Endothelial cell of umbilical vein (primary cell): ENCODE data around the gene KIF1B. TPM values are rescaled to one million over a fixed set of nuclear protein-coding genes. Genes with fewer than 3 reads are reported as not detected.

ENCODE experiments used
- BruUV-seq: library from RNA; stranded (reverse); fragments of 400-500 nt; replicated peaks from 2 replicates; lab custom pipeline; 2021; lab: Mats Ljungman, UMichigan
- CTCF ChIA-PET: fragments of 300-600, 350-600 bp; sonication (Branson Sonifier 250); formaldehyde crosslinking; loops from one replicate; lab custom pipeline; 2021; ENCODE audit warnings: antibody characterized with exemption, inconsistent platforms; lab: Charles Lee
- POLR2A ChIA-PET: fragments of 300-600, 350-600 bp; sonication (Branson Sonifier 250); formaldehyde crosslinking; loops from one replicate; lab custom pipeline; 2021; ENCODE audit warnings: antibody characterized with exemption, inconsistent platforms; lab: Charles Lee
- DNase-seq: peaks from one replicate; pipeline ENCODE4 v3.0.0-alpha.2; 2011; ENCODE audit warnings: low read depth, low spot score
- FAIRE-seq: peaks from 2 replicates; lab custom pipeline; 2011; peaks lifted over from hg19 to GRCh38; lab: Jason Lieb, UNC
- H2AFZ ChIP-seq: 2 replicates; pipeline ENCODE4 v1.6.0; 2012; ENCODE audit warnings: low read depth, low read length, control low read depth, inconsistent platforms
- H3K27ac ChIP-seq: 2 replicates; pipeline ENCODE4 v1.5.1; 2011; ENCODE audit warnings: low read depth, mild to moderate bottlenecking, control low read depth, low read length, moderate library complexity; ENCODE audit not compliant: insufficient read depth
- H3K27me3 ChIP-seq, 2 experiments: 2 replicates each; pipeline versions ENCODE4 v1.6.0 to v1.6.1; 2011; ENCODE audit warnings: low read length in 2 of 2, mixed read lengths in 1 of 2; ENCODE audit not compliant: control insufficient read depth in 2 of 2, insufficient read depth in 2 of 2
- H3K36me3 ChIP-seq, 2 experiments: 2 replicates in 1 of 2; 3 replicates in 1 of 2; pipeline ENCODE4 v1.5.1; 2011; ENCODE audit warnings: low read length in 2 of 2, mild to moderate bottlenecking in 1 of 2, moderate library complexity in 1 of 2; ENCODE audit not compliant: control insufficient read depth in 2 of 2, insufficient read depth in 2 of 2; ENCODE audit errors: extremely low read depth in 1 of 2
- H3K4me1 ChIP-seq: 3 replicates; pipeline ENCODE4 v1.5.1; 2011; ENCODE audit warnings: mild to moderate bottlenecking, low read length; ENCODE audit not compliant: control insufficient read depth, insufficient read depth; ENCODE audit errors: extremely low read depth
- H3K4me2 ChIP-seq: 2 replicates; pipeline ENCODE4 v1.6.1; 2011; ENCODE audit warnings: low read length, control low read depth, mixed read lengths; ENCODE audit not compliant: insufficient read depth
- H3K4me3 ChIP-seq, 3 experiments: fragments of 200-600 bp in 1 of 3; sonication (generic), shearing (Covaris generic) in 1 of 3; replicated peaks in 1 of 3; 2 replicates each; pipeline ENCODE4 v1.5.1; 2011 to 2016; ENCODE audit warnings: control low read depth in 3 of 3, low read length in 3 of 3, mild to moderate bottlenecking in 2 of 3, inconsistent platforms in 1 of 3, low read depth in 1 of 3, moderate library complexity in 1 of 3; ENCODE audit not compliant: insufficient read depth in 1 of 3
- H3K79me2 ChIP-seq: 2 replicates; pipeline ENCODE4 v1.6.0; 2012; ENCODE audit warnings: low read length, inconsistent platforms; ENCODE audit not compliant: control insufficient read depth, insufficient read depth
- H3K9ac ChIP-seq: replicated peaks from 2 replicates; pipeline ENCODE3; 2011; ENCODE audit warnings: low read length, control low read depth; ENCODE audit not compliant: insufficient read depth; ENCODE audit errors: extremely low read depth
- H3K9me1 ChIP-seq: replicated peaks from 3 replicates; pipeline ENCODE4 v1.6.0; 2011; ENCODE audit warnings: mild to moderate bottlenecking, low read length; ENCODE audit not compliant: control insufficient read depth, insufficient read depth; ENCODE audit errors: extremely low read depth
- H3K9me3 ChIP-seq: replicated peaks from 2 replicates; pipeline ENCODE4 v1.5.1; 2012; ENCODE audit warnings: low read length, inconsistent platforms; ENCODE audit not compliant: control insufficient read depth, insufficient read depth
- H4K20me1 ChIP-seq: replicated peaks from 2 replicates; pipeline ENCODE3; 2011; ENCODE audit warnings: mild to moderate bottlenecking, low read length; ENCODE audit not compliant: control insufficient read depth, insufficient read depth; ENCODE audit errors: extremely low read depth
- EZH2 ChIP-seq: IDR thresholded peaks from 2 replicates; pipeline ENCODE4 v1.6.1; 2012; ENCODE audit warnings: borderline replicate concordance, low read depth, mild to moderate bottlenecking, moderate library complexity, low read length, inconsistent platforms; ENCODE audit not compliant: severe bottlenecking
- POLR2A ChIP-seq: IDR thresholded peaks from 2 replicates; pipeline ENCODE4 v1.6.1; 2012; ENCODE audit warnings: low read depth, mild to moderate bottlenecking, control low read depth, low read length
- dilution Hi-C: fragments of 300-500 bp; cut with MboI; formaldehyde crosslinking; loops from one replicate; pipeline ENCODE4 v1.15.0; 2019; ENCODE audit warnings: low sequenced_read_pairs; ENCODE audit not compliant: extremely low pct_ligation_motif_present
- intact Hi-C: fragments of 100-400 bp; cut with micrococcal nuclease; formaldehyde crosslinking; loops from one replicate; pipeline ENCODE4 v1.10.0; 2022
- polyA plus RNA-seq, 4 experiments: library from polyadenylated mRNA; depleted of rRNA in 3 of 4; stranded (reverse) in 3 of 4; unstranded in 1 of 4; fragments of >200 nt; gene quantifications; 2 replicates each; pipeline versions ENCODE4 v1.2.1 to v1.2.3, GENCODE V29; 2011 to 2012; ENCODE audit warnings: missing spikeins in 1 of 4
- total RNA-seq: library from RNA; stranded (reverse); gene quantifications from 2 replicates; pipeline ENCODE4 v1.2.3, GENCODE V29; 2021
- TF ChIP-seq, protein P1 (sequence below), 2 donors: IDR thresholded peaks; 1 replicate in 1 of 2; 2 replicates in 1 of 2; pipeline ENCODE4 v1.5.1; 2011; ENCODE audit warnings: low read length in 2 of 2, mild to moderate bottlenecking in 2 of 2, moderate library complexity in 2 of 2, control low read depth in 1 of 2, inconsistent platforms in 1 of 2, low read depth in 1 of 2; ENCODE audit not compliant: insufficient read depth in 1 of 2; ENCODE audit errors: extremely low read depth in 1 of 2

Gene KIF1B
- total and polyA plus RNA-seq, 2 donors (not counting 3 experiments of a cell fraction or from before 2014, with no cell fraction given), result 14.8 to 58.6 TPM

DNA sequence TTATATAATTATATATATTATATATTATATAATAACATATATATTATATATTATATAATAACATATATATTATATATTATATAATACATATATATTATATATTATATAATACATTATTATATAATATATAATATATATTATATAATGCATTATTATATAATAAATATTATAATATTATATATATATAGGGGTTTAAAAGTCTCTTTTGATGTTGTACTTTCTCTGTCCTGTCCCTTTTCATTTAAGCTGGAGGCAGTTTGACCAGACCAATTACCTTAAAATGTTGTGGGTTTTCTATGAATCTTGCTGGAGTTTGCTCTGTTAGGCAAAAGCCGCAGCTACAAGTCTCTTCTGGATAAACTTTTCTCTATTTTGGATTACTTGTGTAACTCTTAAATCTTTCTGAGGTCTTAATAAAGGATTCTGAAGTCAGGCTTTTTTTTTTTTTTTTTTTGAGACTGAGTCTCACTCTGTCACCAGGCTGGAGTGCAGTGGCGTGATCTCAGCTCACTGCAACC lies 22.2 kb upstream of the KIF1B start:
- ChIA-PET CTCF (interaction anchor here (0.9 kb wide), 1 partner anchor 22 kb away, joined by 3 read pairs; the partner anchor contains the start of gene KIF1B), POLR2A (interaction anchor here (0.7 kb wide), 1 partner anchor 22 kb away, joined by 4 read pairs; the partner anchor contains the start of gene KIF1B)
- no peak overlapping the region for H3K4me2 ChIP-seq
- DNase-seq (no peak), FAIRE-seq (no peak)
- no peaks in the 10 kb centered on the region for H3K9me1 ChIP-seq
- H4K20me1 ChIP-seq, result no peaks in the 10 kb centered on the region
- H3K27me3 ChIP-seq, result no peaks in the 10 kb centered on the region
- TF ChIP-seq POLR2A, result no peak
- no peaks in the 10 kb centered on the region for H3K4me1 ChIP-seq
- H3K79me2 ChIP-seq, result no peaks in the 10 kb centered on the region
- no peak overlapping the region for H3K27ac ChIP-seq
- BruUV-seq, result no TSS peak
- no peaks in the 10 kb centered on the region for H3K36me3 ChIP-seq
- H3K9me3 ChIP-seq, result no peaks in the 10 kb centered on the region
- intact Hi-C loops (no loop called here), dilution Hi-C loops (no loop called here)
- no peak overlapping the region for H3K4me3 ChIP-seq
- H2AFZ ChIP-seq, result no peak overlapping the region
- H3K9ac ChIP-seq, result no peak overlapping the region

DNA sequence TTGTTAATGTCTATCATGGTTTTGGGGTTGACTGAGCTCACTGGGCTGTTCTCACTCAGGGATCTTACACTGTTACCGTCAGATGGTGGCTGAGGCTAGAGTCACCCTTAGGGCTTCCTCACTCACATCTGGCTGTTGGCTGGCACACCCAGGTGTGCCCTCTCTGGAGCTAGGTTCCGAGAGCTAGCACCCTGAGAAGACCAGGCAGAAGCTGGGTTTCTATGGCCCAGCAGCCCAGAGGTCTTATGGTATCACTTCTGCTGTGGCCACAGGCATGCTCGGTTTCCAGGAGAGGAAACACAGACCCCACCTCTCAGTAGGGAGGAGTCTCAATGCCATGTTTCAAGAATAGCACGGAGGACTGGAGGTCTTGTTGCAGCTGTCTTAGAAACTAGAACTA lies 20.7 kb upstream of the KIF1B start:
- no peak overlapping the region for H3K4me3 ChIP-seq
- H3K79me2 ChIP-seq, result no peaks in the 10 kb centered on the region
- no peaks in the 10 kb centered on the region for H3K9me1 ChIP-seq
- DNase-seq (no peak), FAIRE-seq (no peak)
- no peaks in the 10 kb centered on the region for H3K36me3 ChIP-seq
- intact Hi-C loops (no loop called here), dilution Hi-C loops (no loop called here)
- H3K4me1 ChIP-seq, result no peaks in the 10 kb centered on the region
- POLR2A ChIA-PET, result interaction anchor here (0.5 kb wide), 1 partner anchor 34 kb away, joined by 3 read pairs; no protein-coding TSS in a partner anchor
- no peak overlapping the region for H2AFZ ChIP-seq
- no peak overlapping the region for H3K27ac ChIP-seq
- TF ChIP-seq EZH2, result no peak
- TF ChIP-seq, protein P1, sequence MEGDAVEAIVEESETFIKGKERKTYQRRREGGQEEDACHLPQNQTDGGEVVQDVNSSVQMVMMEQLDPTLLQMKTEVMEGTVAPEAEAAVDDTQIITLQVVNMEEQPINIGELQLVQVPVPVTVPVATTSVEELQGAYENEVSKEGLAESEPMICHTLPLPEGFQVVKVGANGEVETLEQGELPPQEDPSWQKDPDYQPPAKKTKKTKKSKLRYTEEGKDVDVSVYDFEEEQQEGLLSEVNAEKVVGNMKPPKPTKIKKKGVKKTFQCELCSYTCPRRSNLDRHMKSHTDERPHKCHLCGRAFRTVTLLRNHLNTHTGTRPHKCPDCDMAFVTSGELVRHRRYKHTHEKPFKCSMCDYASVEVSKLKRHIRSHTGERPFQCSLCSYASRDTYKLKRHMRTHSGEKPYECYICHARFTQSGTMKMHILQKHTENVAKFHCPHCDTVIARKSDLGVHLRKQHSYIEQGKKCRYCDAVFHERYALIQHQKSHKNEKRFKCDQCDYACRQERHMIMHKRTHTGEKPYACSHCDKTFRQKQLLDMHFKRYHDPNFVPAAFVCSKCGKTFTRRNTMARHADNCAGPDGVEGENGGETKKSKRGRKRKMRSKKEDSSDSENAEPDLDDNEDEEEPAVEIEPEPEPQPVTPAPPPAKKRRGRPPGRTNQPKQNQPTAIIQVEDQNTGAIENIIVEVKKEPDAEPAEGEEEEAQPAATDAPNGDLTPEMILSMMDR (IDR thresholded peaks at IDR 0.05; ENCODE audit: extremely low read depth in 1 of 2, insufficient read depth in 1 of 2, low read depth in 1 of 2, low read length in 2 of 2), result no peak
- no peak overlapping the region for H3K4me2 ChIP-seq
- no peaks in the 10 kb centered on the region for H4K20me1 ChIP-seq
- CTCF ChIA-PET, result no interaction called here
- peaks cover 0 to 2% of the 10 kb centered on the region in 2 experiments for H3K27me3 ChIP-seq
- H3K9ac ChIP-seq, result no peak overlapping the region
- no peaks in the 10 kb centered on the region for H3K9me3 ChIP-seq
- no TSS peak for BruUV-seq
